PFSK-1 (cell line): Measurements from ENCODE around the gene AP1S1.

Experiments
- POLR2AphosphoS5 ChIP-seq: IDR thresholded peaks from 2 replicates; pipeline ENCODE4 v1.6.1; 2012; ENCODE audit warnings: low read depth, mild to moderate bottlenecking, control low read depth, low read length, moderate library complexity
- SIN3A ChIP-seq: IDR thresholded peaks from 2 replicates; pipeline ENCODE4 v1.6.1; 2012; ENCODE audit warnings: mild to moderate bottlenecking, low read length, moderate library complexity, borderline replicate concordance; ENCODE audit not compliant: insufficient read depth

GRCh38 chr7:101125989-101126650 lies 28.2 kb upstream of the AP1S1 start:
- no peak for TF ChIP-seq POLR2AphosphoS5
- no peak for TF ChIP-seq SIN3A
